OCI-LY7 (cell line): ENCODE results near the gene LDHAL6A. TPM values are rescaled to one million over a fixed set of nuclear protein-coding genes. Genes with fewer than 3 reads are reported as not detected.

Experiments
- BruUV-seq: library from RNA; stranded (reverse); fragments of 400-500 nt; replicated peaks from 2 replicates; lab custom pipeline; 2021; lab: Mats Ljungman, UMichigan
- CTCF ChIA-PET: fragments of 300-600 bp; sonication (Branson Sonifier 250); formaldehyde crosslinking; loops from one replicate; lab custom pipeline; 2022; ENCODE audit warnings: antibody characterized with exemption; ENCODE audit not compliant: unreplicated experiment; lab: Charles Lee
- POLR2A ChIA-PET: fragments of 300-600 bp; sonication (Branson Sonifier 250); formaldehyde crosslinking; loops from one replicate; lab custom pipeline; 2022; ENCODE audit warnings: antibody characterized with exemption; lab: Charles Lee
- DNase-seq: peaks from one replicate; pipeline ENCODE4 v3.0.0-alpha.2; 2015; ENCODE audit warnings: low spot score
- H2AFZ ChIP-seq: fragments of 200-600 bp; sonication (generic), shearing (Covaris generic); 2 replicates; pipeline ENCODE4 v1.6.1; 2014; ENCODE audit warnings: mild to moderate bottlenecking, antibody characterized with exemption, low read length, moderate library complexity
- H3K27ac ChIP-seq: fragments of 200-600 bp; sonication (generic); 2 replicates; pipeline ENCODE4 v1.5.1; 2014; ENCODE audit warnings: mixed run types, low read depth, mild to moderate bottlenecking, moderate library complexity, low read length, inconsistent platforms; ENCODE audit not compliant: poor library complexity, severe bottlenecking
- H3K36me3 ChIP-seq: fragments of 200-600 bp; sonication (generic); 2 replicates; pipeline ENCODE4 v1.6.1; 2014; ENCODE audit warnings: mild to moderate bottlenecking, antibody characterized with exemption, low read length, moderate library complexity, mixed read lengths; ENCODE audit not compliant: insufficient read depth
- H3K4me1 ChIP-seq: fragments of 200-600 bp; sonication (generic); 2 replicates; pipeline ENCODE4 v1.5.1; 2014; ENCODE audit warnings: mild to moderate bottlenecking, low read length; ENCODE audit not compliant: insufficient read depth, poor library complexity, severe bottlenecking
- H3K4me2 ChIP-seq: fragments of 200-600 bp; sonication (generic); 2 replicates; pipeline ENCODE4 v1.6.1; 2014; ENCODE audit warnings: mild to moderate bottlenecking, low read length
- H3K4me3 ChIP-seq: fragments of 200-600 bp; sonication (generic); 2 replicates; pipeline ENCODE4 v1.5.1; 2014; ENCODE audit warnings: mild to moderate bottlenecking, low read depth, low read length; ENCODE audit not compliant: poor library complexity, severe bottlenecking
- H3K79me2 ChIP-seq: fragments of 200-600 bp; sonication (generic); 2 replicates; pipeline ENCODE4 v1.6.1; 2016; ENCODE audit warnings: low read depth, mild to moderate bottlenecking, low read length, moderate library complexity, mixed read lengths; ENCODE audit not compliant: insufficient read depth
- H3K9me2 ChIP-seq: fragments of 200-600 bp; sonication (generic); 2 replicates; pipeline ENCODE4 v1.6.1; 2016; ENCODE audit warnings: mild to moderate bottlenecking, low read length, mixed read lengths; ENCODE audit not compliant: insufficient read depth
- H3K9me3 ChIP-seq: fragments of 200-600 bp; sonication (generic); 2 replicates; pipeline ENCODE4 v1.6.1; 2014; ENCODE audit warnings: mild to moderate bottlenecking, mixed run types, low read length, mixed read lengths
- H4K20me1 ChIP-seq: fragments of 200-600 bp; sonication (generic); 2 replicates; pipeline ENCODE4 v1.6.1; 2014; ENCODE audit warnings: mild to moderate bottlenecking, antibody characterized with exemption, low read length, moderate library complexity, mixed read lengths; ENCODE audit not compliant: insufficient read depth
- CTCF ChIP-seq: fragments of 200-600 bp; sonication (generic); conservative IDR thresholded peaks from 2 replicates; pipeline ENCODE4 v1.5.1; 2014; ENCODE audit warnings: mild to moderate bottlenecking, antibody characterized with exemption, low read length, moderate library complexity, mixed read lengths
- EZH2phosphoT487 ChIP-seq: fragments of 200-600 bp; sonication (generic); IDR thresholded peaks from 2 replicates; pipeline ENCODE4 v1.6.1; 2018; ENCODE audit warnings: low read depth, borderline replicate concordance, mild to moderate bottlenecking, mixed run types, antibody characterized with exemption, low read length, moderate library complexity, mixed read lengths
- intact Hi-C: fragments of 100-400 bp; cut with micrococcal nuclease; formaldehyde crosslinking; loops from one replicate; pipeline ENCODE4 v1.10.0; 2022; ENCODE audit not compliant: unreplicated experiment
- total RNA-seq, 2 experiments: library from RNA; depleted of rRNA in 1 of 2; stranded (reverse); fragments of >200 nt in 1 of 2; shearing (Covaris generic) in 1 of 2; gene quantifications; 2 replicates each; pipeline ENCODE4 v1.2.3, GENCODE V29; 2014 to 2022

Gene LDHAL6A
- total RNA-seq, 2 experiments from 2014 or later = not detected

- POLR2A ChIA-PET = interaction anchor here (0.5 to 0.8 kb wide), 3 partner anchors 11 to 248 kb away, joined by 3 to 4 read pairs (median 3); no protein-coding TSS in a partner anchor
- Histone ChIP-seq H3K4me3 (no peak overlapping the region), H3K4me1 (no peaks in the 10 kb centered on the region), H3K79me2 (no peaks in the 10 kb centered on the region), H3K9me3 (no peaks in the 10 kb centered on the region), H4K20me1 (no peaks in the 10 kb centered on the region), H3K4me2 (no peak overlapping the region), H2AFZ (no peak overlapping the region), H3K9me2 (no peaks in the 10 kb centered on the region), H3K27ac (no peak overlapping the region), H3K36me3 (peaks cover 35% of the 10 kb centered on the region; the same call in 1 of the 2 replicates)
- intact Hi-C loops = no loop called here
- no peak for TF ChIP-seq EZH2phosphoT487
- no peak for TF ChIP-seq CTCF
- no TSS peak for BruUV-seq
- no peak for DNase-seq
- CTCF ChIA-PET = no interaction called here
Observed at GRCh38 chr11:18471995-18472394, 16.3 kb downstream of the LDHAL6A start.

- Histone ChIP-seq H3K36me3 (peaks cover 41% of the 10 kb centered on the region), H3K9me2 (no peaks in the 10 kb centered on the region), H4K20me1 (no peaks in the 10 kb centered on the region), H3K4me2 (no peak overlapping the region), H3K9me3 (no peaks in the 10 kb centered on the region), H3K4me1 (no peaks in the 10 kb centered on the region), H3K4me3 (no peak overlapping the region), H2AFZ (no peak overlapping the region), H3K27ac (no peak overlapping the region), H3K79me2 (no peaks in the 10 kb centered on the region)
- DNase-seq = no peak
- no TSS peak for BruUV-seq
- ChIA-PET CTCF (no interaction called here), POLR2A (interaction anchor here (0.7 to 0.8 kb wide), 2 partner anchors 32 to 248 kb away, joined by 3 read pairs; no protein-coding TSS in a partner anchor)
- no peak for TF ChIP-seq CTCF
- TF ChIP-seq EZH2phosphoT487 = no peak
- intact Hi-C loops = no loop called here
Observed at GRCh38 chr11:18472587-18472986, 16.9 kb downstream of the LDHAL6A start.

- H3K4me3 ChIP-seq = no peak overlapping the region
- H3K9me3 ChIP-seq = no peaks in the 10 kb centered on the region
- ChIA-PET CTCF (no interaction called here), POLR2A (interaction anchor here (0.6 to 1.0 kb wide), 9 partner anchors 10 to 305 kb away, joined by 3 to 5 read pairs (median 4); partner anchors contain the start of gene GTF2H1)
- no peak overlapping the region for H3K27ac ChIP-seq
- TF ChIP-seq EZH2phosphoT487 (no peak), CTCF (no peak)
- H3K79me2 ChIP-seq = no peaks in the 10 kb centered on the region
- peaks cover 93% of the 10 kb centered on the region for H3K36me3 ChIP-seq
- no peak for DNase-seq
- H4K20me1 ChIP-seq = no peaks in the 10 kb centered on the region
- BruUV-seq = no TSS peak
- H2AFZ ChIP-seq = no peak overlapping the region
- intact Hi-C loops = no loop called here
- H3K4me1 ChIP-seq = no peaks in the 10 kb centered on the region
- no peak overlapping the region for H3K4me2 ChIP-seq
- no peaks in the 10 kb centered on the region for H3K9me2 ChIP-seq
Observed at GRCh38 chr11:18479063-18479462, 23.4 kb downstream of the LDHAL6A start.
